ENCODE results near the gene LCA5. TPM values are rescaled to one million over a fixed set of nuclear protein-coding genes. Genes with fewer than 3 reads are reported as not detected.

The LCA5 gene
- total RNA-seq, 5 donors from 2014 or later (not counting 1 experiment from before 2014, with no cell fraction given): 0.15 to 0.54 (median 0.21) TPM

DNA sequence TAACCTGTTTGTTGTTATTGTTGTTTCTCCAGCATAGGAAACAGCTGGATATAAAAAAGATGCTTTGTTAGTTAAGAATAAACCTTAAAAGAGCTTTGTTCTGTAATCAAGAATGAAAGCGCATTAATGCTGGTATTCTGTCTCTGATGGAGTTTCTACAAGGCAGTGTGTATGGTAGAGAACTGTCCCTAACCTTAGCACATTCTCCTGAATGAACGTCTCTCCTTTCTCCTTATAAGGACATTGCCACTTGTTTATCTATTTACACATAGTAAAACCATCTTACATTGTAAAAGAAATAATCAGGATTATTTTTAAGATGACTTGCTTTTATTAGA is 33.8 kb upstream of the LCA5 start:
- ChIA-PET CTCF (interaction anchor here (0.7 to 2.1 kb wide), 10 partner anchors 21 to 299 kb away, joined by 3 to 13 read pairs (median 4); no protein-coding TSS in a partner anchor), POLR2A (no interaction called here)
- Histone ChIP-seq H3K9me3 (no peaks in the 10 kb centered on the region), H3K4me3 (ENCODE audit: control insufficient read depth in 1 of 2, extremely low read depth in 1 of 2, low read length in 1 of 2) (no peak overlapping the region), H3K36me3 (ENCODE audit: control insufficient read depth in 2 of 2, extremely low read depth in 1 of 2, insufficient read depth in 1 of 2, low read length in 1 of 2) (no peaks in the 10 kb centered on the region), H3K27me3 (replicated peaks in 1 of 2; ENCODE audit: control insufficient read depth in 2 of 2, extremely low read depth in 1 of 2, insufficient read depth in 2 of 2, low read length in 1 of 2) (no peaks in the 10 kb centered on the region), H3K4me1 (ENCODE audit: control insufficient read depth in 1 of 2, extremely low read depth in 1 of 2, insufficient read depth in 2 of 2, low read length in 2 of 2) (peaks cover 0 to 3% of the 10 kb centered on the region in 2 experiments), H3K27ac (ENCODE audit: low read length) (no peak overlapping the region)
- Mint-ChIP-seq H3K9me3 (no peaks in the 10 kb centered on the region), H3K27me3 (no peaks in the 10 kb centered on the region), H3K27ac (no peak overlapping the region), H3K4me1 (peaks cover 0 to 9% (median 4%) of the 10 kb centered on the region in 3 donors), H3K4me3 (no peak overlapping the region), H3K36me3 (no peaks in the 10 kb centered on the region)
- DNase-seq: no peak
- ATAC-seq (replicated peaks in 1 of 4): peak in 1 of 4 experiments; percentile 32
- no CpG with 5 or more reads among the region's 2 CpGs for WGBS (ENCODE audit: insufficient coverage)

DNA sequence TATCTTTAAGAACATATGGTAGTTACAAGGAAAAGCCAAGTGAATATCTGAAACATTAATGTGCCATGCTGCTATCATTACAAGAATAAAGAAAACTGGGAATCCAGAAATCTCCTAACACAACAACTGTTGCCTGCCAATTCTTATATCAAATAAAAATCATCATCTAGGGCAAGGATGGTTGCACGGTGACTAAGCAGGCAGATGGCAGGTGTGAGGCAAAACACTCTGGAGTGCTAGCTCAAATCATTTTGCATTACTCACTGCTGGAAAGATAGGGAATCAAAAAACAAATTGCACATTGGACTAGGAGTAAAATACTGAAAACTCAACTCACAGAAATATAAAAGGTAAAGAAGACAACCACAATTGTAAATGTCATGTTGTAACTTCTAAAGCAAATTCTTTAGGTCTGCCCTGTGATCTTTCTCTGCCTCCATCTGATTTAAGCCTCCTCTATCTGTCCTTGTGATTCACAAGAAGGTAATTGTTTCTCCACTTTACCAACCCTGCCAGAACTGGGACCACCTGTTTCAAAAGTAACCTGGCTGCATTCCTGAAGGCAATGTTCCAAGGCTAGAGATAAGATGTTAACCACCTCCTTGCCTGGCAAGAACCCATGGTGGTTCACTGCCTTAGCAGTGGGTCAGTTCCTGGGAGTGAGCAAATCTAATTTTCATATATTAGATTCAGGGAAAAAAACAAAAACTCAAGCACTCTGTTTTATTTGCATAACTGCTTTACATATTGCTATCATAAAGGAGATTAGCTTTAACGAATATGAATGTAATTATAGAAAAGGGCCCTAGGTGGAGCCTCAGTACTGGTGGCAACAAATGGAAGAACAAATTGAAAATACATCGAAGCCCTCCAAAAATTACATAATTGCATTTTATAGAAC is 33.1 kb upstream of the LCA5 start:
- DNase-seq (peak in 1 of 35 experiments; percentile 46), ATAC-seq (replicated peaks in 1 of 4) (peak in 2 of 4 experiments; percentile 44 to 50)
- no peak overlapping the region for H3K4me3 ChIP-seq (ENCODE audit: control insufficient read depth in 1 of 2, extremely low read depth in 1 of 2, low read length in 1 of 2)
- H3K27ac ChIP-seq (ENCODE audit: low read length): no peak overlapping the region
- no peaks in the 10 kb centered on the region for H3K9me3 Mint-ChIP-seq
- H3K36me3 ChIP-seq (ENCODE audit: control insufficient read depth in 2 of 2, extremely low read depth in 1 of 2, insufficient read depth in 1 of 2, low read length in 1 of 2): no peaks in the 10 kb centered on the region
- no peaks in the 10 kb centered on the region for H3K27me3 ChIP-seq (replicated peaks in 1 of 2; ENCODE audit: control insufficient read depth in 2 of 2, extremely low read depth in 1 of 2, insufficient read depth in 2 of 2, low read length in 1 of 2)
- H3K4me3 Mint-ChIP-seq: no peak overlapping the region
- H3K9me3 ChIP-seq: no peaks in the 10 kb centered on the region
- no peaks in the 10 kb centered on the region for H3K27me3 Mint-ChIP-seq
- no CpG with 5 or more reads among the region's 3 CpGs for whole genome bisulfite sequencing (ENCODE audit: insufficient coverage)
- H3K4me1 Mint-ChIP-seq: peaks cover 0 to 9% (median 4%) of the 10 kb centered on the region in 3 donors
- H3K27ac Mint-ChIP-seq: no peak overlapping the region
- peaks cover 0 to 3% of the 10 kb centered on the region in 2 experiments for H3K4me1 ChIP-seq (ENCODE audit: control insufficient read depth in 1 of 2, extremely low read depth in 1 of 2, insufficient read depth in 2 of 2, low read length in 2 of 2)
- no peaks in the 10 kb centered on the region for H3K36me3 Mint-ChIP-seq
- POLR2A ChIA-PET: no interaction called here
- CTCF ChIA-PET: interaction anchor here (0.7 to 2.1 kb wide), 11 partner anchors 9 to 299 kb away, joined by 3 to 13 read pairs (median 4); no protein-coding TSS in a partner anchor

DNA sequence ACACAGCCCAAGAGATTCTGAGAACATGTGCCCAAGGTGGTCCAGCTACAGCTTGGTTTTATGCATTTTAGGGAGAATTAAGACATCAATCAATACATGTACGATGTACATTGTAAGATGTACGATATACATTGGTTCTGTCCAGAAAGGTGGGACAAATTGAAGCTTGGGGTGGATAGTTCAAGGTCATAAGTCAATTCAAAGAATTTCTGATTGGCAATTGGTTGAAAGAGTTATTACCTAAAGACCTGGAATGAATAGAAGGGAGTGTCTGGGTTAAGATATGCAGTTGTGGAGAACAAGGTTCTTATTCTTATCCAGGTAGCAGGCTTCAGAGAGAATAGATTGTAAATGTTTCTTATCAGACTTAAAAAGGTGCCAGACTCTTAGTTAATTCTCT is 31.8 kb upstream of the LCA5 start:
- peaks cover 0 to 3% of the 10 kb centered on the region in 2 experiments for H3K4me1 ChIP-seq (ENCODE audit: control insufficient read depth in 1 of 2, extremely low read depth in 1 of 2, insufficient read depth in 2 of 2, low read length in 2 of 2)
- Mint-ChIP-seq H3K4me3 (no peak overlapping the region), H3K27ac (no peak overlapping the region), H3K27me3 (peaks cover 0 to 2% of the 10 kb centered on the region in 2 donors), H3K4me1 (peaks cover 0 to 9% (median 4%) of the 10 kb centered on the region in 3 donors), H3K9me3 (no peaks in the 10 kb centered on the region), H3K36me3 (no peaks in the 10 kb centered on the region)
- H3K9me3 ChIP-seq: no peaks in the 10 kb centered on the region
- H3K27me3 ChIP-seq (replicated peaks in 1 of 2; ENCODE audit: control insufficient read depth in 2 of 2, extremely low read depth in 1 of 2, insufficient read depth in 2 of 2, low read length in 1 of 2): no peaks in the 10 kb centered on the region
- DNase-seq (no peak), ATAC-seq (replicated peaks in 1 of 4) (no peak)
- no peak overlapping the region for H3K4me3 ChIP-seq (ENCODE audit: control insufficient read depth in 1 of 2, extremely low read depth in 1 of 2, low read length in 1 of 2)
- CTCF ChIA-PET: interaction anchor here in 1 of 2 donors (0.6 kb wide), 1 partner anchor 192 kb away, joined by 3 read pairs; no protein-coding TSS in a partner anchor
- no peaks in the 10 kb centered on the region for H3K36me3 ChIP-seq (ENCODE audit: control insufficient read depth in 2 of 2, extremely low read depth in 1 of 2, insufficient read depth in 1 of 2, low read length in 1 of 2)
- POLR2A ChIA-PET: no interaction called here
- 100% methylated on average over 2 of the region's 2 CpGs for WGBS (ENCODE audit: insufficient coverage)
- H3K27ac ChIP-seq (ENCODE audit: low read length): no peak overlapping the region

DNA sequence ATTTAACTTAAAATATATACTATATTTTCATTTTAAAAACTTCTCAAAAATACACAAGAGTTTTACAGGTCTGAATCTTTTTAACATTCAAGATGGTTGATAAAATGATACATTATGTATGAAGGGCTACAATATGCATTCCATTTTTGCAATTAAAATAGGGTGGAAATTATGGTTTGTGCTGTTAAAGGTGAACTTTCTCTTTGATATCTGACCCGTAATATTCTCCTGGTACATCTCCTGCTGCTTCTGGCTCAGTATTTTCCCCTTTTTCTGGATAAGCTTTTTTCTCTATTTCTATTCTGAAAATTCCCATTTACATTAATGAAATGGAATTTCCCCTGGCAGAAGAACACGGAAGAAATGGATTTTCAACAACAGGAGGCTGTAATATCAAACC is 27.4 kb upstream of the LCA5 start:
- no peak overlapping the region for H3K4me3 Mint-ChIP-seq
- H3K27me3 Mint-ChIP-seq: peaks cover 0 to 2% of the 10 kb centered on the region in 2 donors
- no peaks in the 10 kb centered on the region for H3K4me1 Mint-ChIP-seq
- H3K27ac ChIP-seq (ENCODE audit: low read length): no peak overlapping the region
- H3K36me3 ChIP-seq (ENCODE audit: control insufficient read depth in 2 of 2, extremely low read depth in 1 of 2, insufficient read depth in 1 of 2, low read length in 1 of 2): no peaks in the 10 kb centered on the region
- no peaks in the 10 kb centered on the region for H3K9me3 ChIP-seq
- no CpG with 5 or more reads among the region's 2 CpGs for WGBS (ENCODE audit: insufficient coverage)
- no peaks in the 10 kb centered on the region for H3K27me3 ChIP-seq (replicated peaks in 1 of 2; ENCODE audit: control insufficient read depth in 2 of 2, extremely low read depth in 1 of 2, insufficient read depth in 2 of 2, low read length in 1 of 2)
- H3K4me1 ChIP-seq (ENCODE audit: control insufficient read depth in 1 of 2, extremely low read depth in 1 of 2, insufficient read depth in 2 of 2, low read length in 2 of 2): no peaks in the 10 kb centered on the region
- POLR2A ChIA-PET: no interaction called here
- H3K9me3 Mint-ChIP-seq: no peaks in the 10 kb centered on the region
- no peak overlapping the region for H3K4me3 ChIP-seq (ENCODE audit: control insufficient read depth in 1 of 2, extremely low read depth in 1 of 2, low read length in 1 of 2)
- ATAC-seq (replicated peaks in 1 of 4) (no peak), DNase-seq (no peak)
- no peak overlapping the region for H3K27ac Mint-ChIP-seq
- H3K36me3 Mint-ChIP-seq: no peaks in the 10 kb centered on the region
- CTCF ChIA-PET: no interaction called here

DNA sequence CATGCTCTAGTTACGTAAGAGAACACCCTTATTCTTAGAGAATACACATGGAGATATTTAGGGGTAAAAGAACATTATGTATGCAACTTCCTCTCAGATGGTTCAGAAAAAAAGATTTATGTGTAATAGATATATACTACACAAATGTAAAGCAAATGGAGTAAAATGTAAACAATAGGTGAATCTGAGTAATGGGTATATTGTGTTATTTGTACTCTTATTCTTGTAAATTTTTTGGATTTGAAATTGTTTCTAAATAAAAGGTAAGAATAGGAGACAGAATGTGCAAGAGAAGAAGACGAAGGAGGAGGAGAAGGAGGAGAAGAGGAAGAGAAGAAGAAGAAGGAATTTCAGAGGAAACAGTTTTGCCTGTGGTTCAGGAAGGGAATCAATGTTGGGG is 22.5 kb upstream of the LCA5 start:
- no peaks in the 10 kb centered on the region for H3K36me3 Mint-ChIP-seq
- ATAC-seq (replicated peaks in 1 of 4) (no peak), DNase-seq (no peak)
- Histone ChIP-seq H3K36me3 (ENCODE audit: control insufficient read depth in 2 of 2, extremely low read depth in 1 of 2, insufficient read depth in 1 of 2, low read length in 1 of 2) (no peaks in the 10 kb centered on the region), H3K4me3 (ENCODE audit: control insufficient read depth in 1 of 2, extremely low read depth in 1 of 2, low read length in 1 of 2) (no peak overlapping the region), H3K27me3 (replicated peaks in 1 of 2; ENCODE audit: control insufficient read depth in 2 of 2, extremely low read depth in 1 of 2, insufficient read depth in 2 of 2, low read length in 1 of 2) (no peaks in the 10 kb centered on the region), H3K9me3 (no peaks in the 10 kb centered on the region), H3K4me1 (ENCODE audit: control insufficient read depth in 1 of 2, extremely low read depth in 1 of 2, insufficient read depth in 2 of 2, low read length in 2 of 2) (no peaks in the 10 kb centered on the region), H3K27ac (ENCODE audit: low read length) (no peak overlapping the region)
- ChIA-PET CTCF (no interaction called here), POLR2A (no interaction called here)
- H3K4me1 Mint-ChIP-seq: no peaks in the 10 kb centered on the region
- no peak overlapping the region for H3K27ac Mint-ChIP-seq
- H3K27me3 Mint-ChIP-seq: peaks cover 0 to 3% of the 10 kb centered on the region in 2 donors
- H3K9me3 Mint-ChIP-seq: no peaks in the 10 kb centered on the region
- H3K4me3 Mint-ChIP-seq: no peak overlapping the region
- 71% methylated on average over 1 of the region's 2 CpGs for WGBS (ENCODE audit: insufficient coverage)

DNA sequence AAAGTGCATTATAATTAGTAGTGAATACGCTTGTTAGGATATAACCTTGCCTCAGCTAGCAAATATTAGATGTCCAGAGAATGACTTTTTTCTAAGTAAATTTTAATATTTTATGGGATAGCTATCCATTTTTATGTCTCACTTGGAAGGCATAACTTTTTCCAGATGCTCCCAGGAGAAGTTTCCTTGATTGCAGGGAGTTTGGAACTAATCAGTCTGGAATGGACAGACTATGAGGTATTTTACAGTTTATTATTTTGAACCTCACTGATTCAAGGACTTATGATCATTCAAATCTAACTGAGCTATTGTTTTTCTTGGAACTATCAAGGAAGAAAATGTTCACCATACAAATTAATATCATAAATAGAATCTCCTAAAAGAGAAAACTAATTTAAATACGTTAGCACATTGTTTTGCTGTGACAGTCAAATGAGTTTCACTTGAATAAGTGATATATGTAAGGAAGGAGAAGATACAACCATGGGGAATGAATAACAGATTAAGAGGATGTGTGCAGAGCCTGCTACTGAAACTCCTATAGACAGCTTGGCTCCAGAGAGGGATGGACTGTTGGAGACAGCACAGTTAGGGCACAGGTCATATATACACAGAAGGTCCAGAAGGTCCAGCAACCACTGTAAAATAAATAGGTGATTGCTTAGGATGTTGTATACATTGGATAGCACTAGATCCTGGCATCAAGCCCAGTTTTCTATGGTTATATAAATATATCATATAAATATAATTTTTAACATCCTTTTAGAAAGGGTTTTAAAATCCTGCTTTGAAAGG is 20.6 kb upstream of the LCA5 start:
- WGBS (ENCODE audit: insufficient coverage): no CpG with 5 or more reads among the region's 2 CpGs
- POLR2A ChIA-PET: no interaction called here
- Histone ChIP-seq H3K27ac (ENCODE audit: low read length) (no peak overlapping the region), H3K4me1 (ENCODE audit: control insufficient read depth in 1 of 2, extremely low read depth in 1 of 2, insufficient read depth in 2 of 2, low read length in 2 of 2) (no peaks in the 10 kb centered on the region), H3K4me3 (ENCODE audit: control insufficient read depth in 1 of 2, extremely low read depth in 1 of 2, low read length in 1 of 2) (no peak overlapping the region), H3K36me3 (ENCODE audit: control insufficient read depth in 2 of 2, extremely low read depth in 1 of 2, insufficient read depth in 1 of 2, low read length in 1 of 2) (no peaks in the 10 kb centered on the region), H3K27me3 (replicated peaks in 1 of 2; ENCODE audit: control insufficient read depth in 2 of 2, extremely low read depth in 1 of 2, insufficient read depth in 2 of 2, low read length in 1 of 2) (no peaks in the 10 kb centered on the region), H3K9me3 (no peaks in the 10 kb centered on the region)
- CTCF ChIA-PET: interaction anchor here in 1 of 2 donors (1.0 kb wide), 1 partner anchor 9 kb away, joined by 3 read pairs; no protein-coding TSS in a partner anchor
- H3K4me3 Mint-ChIP-seq: no peak overlapping the region
- no peaks in the 10 kb centered on the region for H3K36me3 Mint-ChIP-seq
- H3K4me1 Mint-ChIP-seq: no peaks in the 10 kb centered on the region
- ATAC-seq (replicated peaks in 1 of 4): no peak
- H3K27me3 Mint-ChIP-seq: peaks cover 0 to 1% of the 10 kb centered on the region in 2 donors
- no peaks in the 10 kb centered on the region for H3K9me3 Mint-ChIP-seq
- no peak overlapping the region for H3K27ac Mint-ChIP-seq
- no peak for DNase-seq
